Sigmoid colon (tissue), 4 donors: Measurements from ENCODE around the gene FLG.
"Not testable (repeated sequence)": the region's sequence is repeated elsewhere in the genome, so short reads cannot be mapped to it uniquely, and the experiment has no call there.

Source experiments
- CTCF ChIP-seq, 4 experiments: fragments of 450-650 bp in 3 of 4; fragments of 200-600 bp in 1 of 4; IDR thresholded peaks; one replicate each; pipeline ENCODE4 v1.5.1; 2016 to 2019; ENCODE audit warnings: antibody characterized with exemption in 4 of 4, mild to moderate bottlenecking in 3 of 4, moderate library complexity in 2 of 4
- EP300 ChIP-seq, 4 donors: sonication (generic); formaldehyde crosslinking; IDR thresholded peaks; one replicate each; pipeline ENCODE4 v1.6.1; 2017; ENCODE audit warnings: antibody characterized with exemption in 4 of 4
- POLR2A ChIP-seq, 2 donors: fragments of 450-650 bp; IDR thresholded peaks; one replicate each; pipeline ENCODE4 v1.6.1; 2016; ENCODE audit warnings: antibody characterized with exemption in 2 of 2, mild to moderate bottlenecking in 2 of 2, moderate library complexity in 2 of 2
- POLR2AphosphoS5 ChIP-seq, 4 donors: sonication (generic); formaldehyde crosslinking; IDR thresholded peaks; one replicate each; pipeline ENCODE4 v1.6.1; 2017; ENCODE audit warnings: antibody characterized with exemption in 4 of 4

- TF ChIP-seq CTCF, POLR2A, EP300, POLR2AphosphoS5 (IDR thresholded peaks at IDR 0.05): not testable (repeated sequence)
These were observed 15.6 kb downstream of the FLG start for GRCh38 chr1:152309320-152309901.
